HEK293T (cell line): ENCODE measurements around the gene BLVRB.

Experiments used
- ARNT ChIP-seq: fragments of 450-650 bp; IDR thresholded peaks from 2 replicates; pipeline ENCODE4 v1.6.1; 2017; ENCODE audit warnings: mild to moderate bottlenecking
- BHLHE40 ChIP-seq: fragments of 450-650 bp; IDR thresholded peaks from 2 replicates; pipeline ENCODE4 v1.6.1; 2016; ENCODE audit warnings: mild to moderate bottlenecking, moderate library complexity, borderline replicate concordance
- CTBP1 ChIP-seq: fragments of 450-650 bp; IDR thresholded peaks from 2 replicates; pipeline ENCODE4 v1.6.1; 2016; ENCODE audit warnings: borderline replicate concordance
- FOXA1 ChIP-seq: fragments of 450-650 bp; IDR thresholded peaks from 2 replicates; pipeline ENCODE4 v1.6.1; 2016; ENCODE audit warnings: mild to moderate bottlenecking
- FOXK2 ChIP-seq: fragments of 450-650 bp; IDR thresholded peaks from 2 replicates; pipeline ENCODE4 v1.6.1; 2016; ENCODE audit warnings: mild to moderate bottlenecking
- FOXM1 ChIP-seq: fragments of 450-650 bp; IDR thresholded peaks from 2 replicates; pipeline ENCODE4 v1.6.1; 2017; ENCODE audit warnings: mild to moderate bottlenecking, borderline replicate concordance
- HDGF ChIP-seq: fragments of 450-650 bp; IDR thresholded peaks from 2 replicates; pipeline ENCODE4 v1.6.1; 2017; ENCODE audit warnings: antibody characterized with exemption, borderline replicate concordance
- SP1 ChIP-seq: fragments of 450-650 bp; IDR thresholded peaks from 2 replicates; pipeline ENCODE4 v1.6.1; 2017

DNA sequence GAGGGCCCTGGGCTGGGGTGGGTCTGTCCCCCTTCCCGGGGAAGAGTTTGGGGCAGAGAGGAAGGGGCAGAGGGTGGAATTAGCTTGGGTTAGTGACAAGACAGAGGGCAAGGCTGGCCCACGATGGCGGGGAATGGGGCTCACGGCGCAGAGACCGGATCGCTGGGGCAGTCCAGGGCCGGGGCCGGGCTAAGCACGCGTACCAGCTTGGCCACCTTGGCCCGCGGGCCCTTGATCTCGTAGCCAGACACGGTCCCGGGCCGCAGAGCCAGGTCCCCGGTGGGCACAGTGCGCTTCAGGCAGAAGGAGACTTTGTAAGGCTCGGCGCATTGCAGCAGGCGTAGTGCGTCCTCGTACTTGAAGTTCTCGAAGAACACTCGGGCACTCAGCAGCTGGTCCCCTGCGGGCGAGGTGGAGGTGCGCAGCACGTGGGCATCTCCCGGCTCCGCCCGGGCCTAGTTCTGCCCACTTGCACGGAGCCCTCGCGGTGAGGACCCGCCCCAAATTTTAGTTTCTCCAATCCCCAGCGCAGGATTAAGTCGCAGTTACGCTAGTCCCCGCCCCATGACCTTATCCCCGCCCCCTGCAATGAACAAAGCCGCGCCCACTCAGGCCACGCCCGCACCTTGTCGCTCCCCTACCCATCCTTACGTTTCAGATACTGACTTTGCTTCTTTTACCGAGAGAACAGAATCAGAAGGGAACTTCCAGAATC, 67.0 kb downstream of the BLVRB start:
- TF ChIP-seq SP1 (no peak), FOXM1 (no peak), HDGF (no peak), BHLHE40 (no peak), CTBP1 (no peak), FOXA1 (no peak), ARNT (no peak), FOXK2 (no peak)
